Heart right ventricle (tissue), 16 donors: ENCODE measurements around the gene DYDC1. TPM values are rescaled to one million over a fixed set of nuclear protein-coding genes. Genes with fewer than 3 reads are reported as not detected.

Experiments
- ATAC-seq, 8 donors: fragments of 200-7000 bp; cut with Tn5 transposase; one replicate each; pipeline ENCODE4 v1.9.1; 2020; ENCODE audit warnings: mild to moderate bottlenecking in 8 of 8, moderate library complexity in 8 of 8, moderate number of reproducible peaks in 1 of 8
- DNase-seq, 2 donors: peaks; one replicate each; pipeline ENCODE4 v3.0.0-alpha.2; 2020
- H3K27ac ChIP-seq, 10 donors: fragments of 200-600 bp; sonication (generic) in 2 of 10; one replicate each; pipeline versions ENCODE4 v1.5.0 to v1.8.0; 2020 to 2022; ENCODE audit warnings: mild to moderate bottlenecking in 3 of 10
- H3K27me3 ChIP-seq, 7 donors: fragments of 200-600 bp; one replicate each; pipeline ENCODE4 v1.8.0; 2021 to 2022; ENCODE audit warnings: mild to moderate bottlenecking in 2 of 7
- H3K36me3 ChIP-seq, 9 donors: fragments of 200-600 bp; sonication (generic) in 1 of 9; one replicate each; pipeline versions ENCODE4 v1.5.0 to v1.8.0; 2020 to 2022; ENCODE audit warnings: mild to moderate bottlenecking in 2 of 9
- H3K4me1 ChIP-seq, 9 donors: fragments of 200-600 bp; sonication (generic) in 1 of 9; one replicate each; pipeline versions ENCODE4 v1.5.0 to v1.8.0; 2020 to 2022; ENCODE audit warnings: mild to moderate bottlenecking in 4 of 9
- H3K4me3 ChIP-seq, 10 donors: fragments of 200-600 bp; sonication (generic) in 2 of 10; one replicate each; pipeline versions ENCODE4 v1.5.0 to v1.8.0; 2020 to 2022; ENCODE audit warnings: mild to moderate bottlenecking in 7 of 10, moderate library complexity in 2 of 10
- H3K9me3 ChIP-seq, 11 donors: fragments of 200-600 bp in 10 of 11; sonication (generic) in 2 of 11; one replicate each; pipeline versions ENCODE4 v1.5.0 to v1.8.0; 2013 to 2022; ENCODE audit warnings: mild to moderate bottlenecking in 2 of 11, control low read depth in 1 of 11, moderate library complexity in 1 of 11
- WGBS, 2 donors: extraction: QIAGEN DNeasy Blood & Tissue Kit; methylation state at CpG; one replicate each; pipeline ENCODE4 v1.1.7; 2013; ENCODE audit warnings: inconsistent platforms in 1 of 2; 5-methylcytosine and 5-hydroxymethylcytosine counted together
- intact Hi-C, 10 donors: fragments of 100-400 bp; cut with DNase I; formaldehyde crosslinking; loops; one replicate each; pipeline versions ENCODE4 v1.11.1 to v1.14.2; 2022
- polyA plus RNA-seq, 2 donors: library from polyadenylated mRNA; stranded (reverse); fragments of 200-250 nt; gene quantifications; one replicate each; pipeline ENCODE4 v1.2.3, GENCODE V29; 2013
- total RNA-seq, 10 donors: library from RNA; stranded (reverse); fragmentation: NEBNext Ultra II Directional in 3 of 10; extraction: Animal tissue kit (Norgen Biotek cat#: 25700) in 3 of 10; gene quantifications; one replicate each; pipeline versions ENCODE4 v1.2.1 to v1.2.4, GENCODE V29; 2021 to 2023
- TF ChIP-seq, protein P1 (sequence below), 9 donors: fragments of 200-600 bp; sonication (generic) in 2 of 9; IDR thresholded peaks; one replicate each; pipeline versions ENCODE4 v1.5.0 to v1.8.0; 2021 to 2022; ENCODE audit warnings: antibody characterized with exemption in 9 of 9, mild to moderate bottlenecking in 5 of 9, moderate library complexity in 1 of 9
- donor health status: Arrhythmogenic right ventricular cardiomyopathy.
- donor health status: ischemic (EF 13 %, LVEDD 7.1; RV severe dilation, severe dysfunction).
- donor health status: healthy with polysubstance abuse.
- donor health status: DM: no; HTN: yes; CAD: no.
- donor health status: DM: no; HTN: no; CAD: no.
- donor health status: ischemic (EF 25% LVEDD 6.9; RV normal size, moderate dysfunction).
- donor health status: ischemic (EF 25% LVEDD 5.7; RV mildly dilated, moderate dysfunction).
- donor health status: healthy.
- donor health status: DM: yes; HTN: yes; CAD: no.
- donor health status: Ischemic cardiomyopathy.
- donor health status: ischemic (EF 35%, LVEDD 5.7; RV mildly dilated, moderate dysfunction).
- donor health status: nonischemic (EF 11% LVEDD 7.7; RV severe dilation, severe dysfunction).
- donor health status: DM: yes; HTN: yes; CAD: no.
- donor health status: PGD.
- donor health status: ischemic (EF 29% LVEDD 5.4; RV normal size, mild dysfunction).
- donor health status: nonischemic (EF 23%, LVEDD 6.1; RV moderate dilation, normal function).

The DYDC1 gene
- total and polyA plus RNA-seq, 12 donors, result not detected

DNA sequence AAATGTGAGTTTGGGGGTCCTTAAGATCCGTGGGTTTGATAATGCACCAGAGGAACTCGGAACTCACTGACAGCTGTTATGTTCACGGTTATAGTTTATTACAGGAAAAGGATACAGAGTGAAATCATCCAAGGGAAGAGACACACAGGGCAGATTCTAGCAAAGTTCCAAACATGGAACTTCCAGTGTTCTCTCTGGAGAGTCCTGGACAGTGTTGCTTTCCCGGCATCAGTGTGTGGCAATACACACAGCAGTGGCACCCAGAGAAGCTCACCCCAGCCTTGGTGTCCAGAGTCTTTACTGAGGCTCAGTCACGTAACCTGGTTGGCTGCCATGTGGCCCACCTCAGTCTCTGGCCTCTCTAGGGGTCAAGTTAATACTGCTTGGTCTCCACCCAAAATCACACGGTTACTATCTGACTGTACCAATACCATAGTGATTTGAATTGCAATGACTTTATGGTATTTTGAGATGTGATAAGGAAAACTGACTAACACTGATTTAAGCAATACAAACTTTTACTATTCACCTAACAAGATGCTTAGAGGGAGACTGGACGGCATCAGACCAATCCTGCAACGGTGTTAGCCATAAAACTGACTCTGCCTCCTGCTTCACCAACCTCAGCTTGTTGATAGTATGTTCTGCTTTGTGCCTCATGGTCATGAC lies 43.7 kb upstream of the DYDC1 start:
- DNase-seq (no peak), ATAC-seq (peak in 2 of 8 donors; percentile 33 to 55)
- Histone ChIP-seq H3K27me3 (no peaks in the 10 kb centered on the region), H3K4me1 (peaks cover 0 to 6% (median 0%) of the 10 kb centered on the region in 9 donors), H3K27ac (peak overlapping the region in 1 of 10 donors; percentile 32), H3K9me3 (no peaks in the 10 kb centered on the region), H3K4me3 (no peak overlapping the region), H3K36me3 (no peaks in the 10 kb centered on the region)
- 65 to 70% methylated on average over 8 of the region's 8 CpGs for WGBS, 2 donors
- TF ChIP-seq, protein P1, sequence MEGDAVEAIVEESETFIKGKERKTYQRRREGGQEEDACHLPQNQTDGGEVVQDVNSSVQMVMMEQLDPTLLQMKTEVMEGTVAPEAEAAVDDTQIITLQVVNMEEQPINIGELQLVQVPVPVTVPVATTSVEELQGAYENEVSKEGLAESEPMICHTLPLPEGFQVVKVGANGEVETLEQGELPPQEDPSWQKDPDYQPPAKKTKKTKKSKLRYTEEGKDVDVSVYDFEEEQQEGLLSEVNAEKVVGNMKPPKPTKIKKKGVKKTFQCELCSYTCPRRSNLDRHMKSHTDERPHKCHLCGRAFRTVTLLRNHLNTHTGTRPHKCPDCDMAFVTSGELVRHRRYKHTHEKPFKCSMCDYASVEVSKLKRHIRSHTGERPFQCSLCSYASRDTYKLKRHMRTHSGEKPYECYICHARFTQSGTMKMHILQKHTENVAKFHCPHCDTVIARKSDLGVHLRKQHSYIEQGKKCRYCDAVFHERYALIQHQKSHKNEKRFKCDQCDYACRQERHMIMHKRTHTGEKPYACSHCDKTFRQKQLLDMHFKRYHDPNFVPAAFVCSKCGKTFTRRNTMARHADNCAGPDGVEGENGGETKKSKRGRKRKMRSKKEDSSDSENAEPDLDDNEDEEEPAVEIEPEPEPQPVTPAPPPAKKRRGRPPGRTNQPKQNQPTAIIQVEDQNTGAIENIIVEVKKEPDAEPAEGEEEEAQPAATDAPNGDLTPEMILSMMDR (IDR thresholded peaks at IDR 0.05), result no peak
- intact Hi-C loops, result no loop called here

DNA sequence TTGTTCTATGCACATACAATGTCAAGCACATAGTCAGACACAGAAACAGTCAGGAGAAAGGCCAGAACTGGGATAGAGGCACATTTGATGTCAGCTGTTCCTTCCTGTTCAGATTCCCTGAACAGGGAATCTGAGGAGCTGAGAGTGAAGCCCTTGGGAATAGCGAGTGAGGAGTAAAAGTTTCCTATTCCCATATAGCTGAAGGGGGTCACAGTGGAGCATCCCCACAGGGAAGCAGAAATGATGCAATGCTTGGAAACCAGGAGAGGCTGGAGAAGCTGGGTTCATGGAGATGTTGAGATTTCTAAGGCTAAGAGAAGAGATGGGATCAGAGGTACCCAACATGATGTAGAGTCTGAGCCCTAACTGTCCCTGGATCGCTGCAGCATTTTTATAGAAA lies 40.5 kb upstream of the DYDC1 start:
- H3K27me3 ChIP-seq, result no peaks in the 10 kb centered on the region
- TF ChIP-seq, protein P1 (IDR thresholded peaks at IDR 0.05), result no peak
- H3K4me1 ChIP-seq, result peaks cover 0 to 4% (median 0%) of the 10 kb centered on the region in 9 donors
- H3K9me3 ChIP-seq, result no peaks in the 10 kb centered on the region
- 74 to 81% methylated on average over 2 of the region's 2 CpGs for WGBS, 2 donors
- intact Hi-C loops, result no loop called here
- peak in 1 of 2 donors; percentile 49 for DNase-seq
- no peaks in the 10 kb centered on the region for H3K36me3 ChIP-seq
- H3K27ac ChIP-seq, result peak overlapping the region in 4 of 10 donors; percentile 7 to 58 (median 48)
- ATAC-seq, result peak in 7 of 8 donors; percentile 34 to 89 (median 55)
- H3K4me3 ChIP-seq, result no peak overlapping the region

DNA sequence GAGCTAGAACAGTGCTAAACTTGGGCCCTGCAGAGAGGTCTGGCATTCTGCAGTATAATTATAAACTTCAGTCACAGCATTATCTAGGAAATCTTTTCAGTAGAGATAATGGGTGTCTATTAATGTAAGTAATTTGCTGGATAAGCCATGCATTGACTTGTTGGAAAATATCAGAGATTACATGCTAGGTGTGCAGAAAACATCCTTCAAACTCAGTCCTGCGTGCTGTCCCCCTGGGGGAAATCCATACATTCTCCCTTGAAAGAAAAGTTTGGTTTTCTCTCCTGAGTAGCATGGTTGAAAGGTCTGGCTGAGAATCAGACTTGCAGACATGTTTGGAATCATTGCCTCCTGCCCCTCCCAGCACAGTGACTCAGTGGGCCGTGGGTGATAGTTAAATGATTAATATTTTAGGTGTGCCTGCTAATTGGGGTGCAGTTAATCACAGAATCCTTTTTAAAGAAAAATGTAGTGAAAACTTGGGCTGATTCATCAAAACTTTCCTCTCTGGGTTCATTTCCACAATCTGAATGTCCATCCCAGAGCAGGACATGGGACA lies 37.9 kb upstream of the DYDC1 start:
- Histone ChIP-seq H3K27me3 (no peaks in the 10 kb centered on the region), H3K4me1 (peaks cover 0 to 9% (median 0%) of the 10 kb centered on the region in 9 donors), H3K27ac (no peak overlapping the region), H3K9me3 (no peaks in the 10 kb centered on the region), H3K4me3 (no peak overlapping the region), H3K36me3 (no peaks in the 10 kb centered on the region)
- WGBS, 2 donors, result 82 to 83% methylated on average over 2 of the region's 2 CpGs
- TF ChIP-seq, protein P1 (IDR thresholded peaks at IDR 0.05), result no peak
- no peak for DNase-seq
- ATAC-seq, result no peak
- intact Hi-C loops, result no loop called here

DNA sequence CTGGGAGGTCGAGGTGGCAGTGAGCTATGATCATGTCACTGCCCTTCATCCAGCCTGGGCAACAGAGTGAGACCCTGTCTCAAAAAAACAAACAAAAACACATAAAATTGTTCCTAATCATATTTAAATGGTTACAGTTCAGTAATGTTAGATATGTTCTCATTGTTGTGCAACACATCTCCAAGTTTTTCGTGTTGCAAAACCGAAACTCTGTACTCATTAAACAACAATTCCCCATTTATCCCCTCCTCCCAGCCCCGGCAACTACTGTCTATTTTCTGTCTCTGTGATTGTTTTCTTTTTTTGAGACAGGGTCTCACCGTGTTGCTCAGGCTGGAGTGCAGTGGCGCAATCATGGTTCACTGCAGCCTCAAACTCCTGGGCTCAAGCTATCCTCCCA lies 35.7 kb upstream of the DYDC1 start:
- 89 to 90% methylated on average over 6 of the region's 6 CpGs for WGBS, 2 donors
- no peak overlapping the region for H3K4me3 ChIP-seq

More for the DNA sequence above, 35.7 kb upstream of the DYDC1 start:
- ATAC-seq, result no peak
- H3K36me3 ChIP-seq, result no peaks in the 10 kb centered on the region
- peak overlapping the region in 1 of 10 donors; percentile 56 for H3K27ac ChIP-seq
- peaks cover 0 to 28% (median 10%) of the 10 kb centered on the region in 9 donors for H3K4me1 ChIP-seq
- TF ChIP-seq, protein P1 (IDR thresholded peaks at IDR 0.05), result no peak
- intact Hi-C loops, result no loop called here
- H3K27me3 ChIP-seq, result no peaks in the 10 kb centered on the region
- no peak for DNase-seq
- no peaks in the 10 kb centered on the region for H3K9me3 ChIP-seq
